Measurements from ENCODE around the gene ZNF547. TPM values are rescaled to one million over a fixed set of nuclear protein-coding genes. Genes with fewer than 3 reads are reported as not detected.
A peak's percentile ranks its signal among the peaks of the same experiment; 100 is the strongest.

The ZNF547 gene
- total and polyA plus RNA-seq, 4 donors = 1.4 to 4.2 (median 2.2) TPM

DNA sequence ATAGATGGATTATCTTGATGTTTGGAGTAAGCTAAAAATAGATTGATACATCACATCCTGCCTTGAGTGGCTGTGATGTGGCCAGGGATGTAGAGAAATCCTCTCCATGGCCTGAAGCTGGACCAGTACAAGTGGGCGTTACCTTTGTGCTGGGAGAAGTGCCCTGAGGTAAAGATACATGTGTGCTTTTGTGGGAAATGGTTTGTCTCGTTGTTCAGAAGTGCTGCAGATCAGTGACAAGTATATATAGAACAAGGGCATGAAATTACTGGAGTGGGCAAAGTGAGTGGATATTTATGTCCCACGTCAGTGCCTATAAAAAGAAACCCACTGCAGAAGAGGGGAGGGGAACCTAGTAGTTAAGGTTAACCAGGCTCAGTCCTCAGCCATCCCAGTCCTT is 24.5 kb upstream of the ZNF547 start:
- Histone ChIP-seq H3K27me3 (ENCODE audit: control insufficient read depth in 3 of 3, insufficient read depth in 3 of 3, low read length in 2 of 3) (peaks cover 0 to 6% (median 0%) of the 10 kb centered on the region in 3 donors), H3K36me3 (ENCODE audit: control insufficient read depth in 4 of 4, insufficient read depth in 4 of 4, low read length in 4 of 4) (no peaks in the 10 kb centered on the region), H3K27ac (ENCODE audit: low read depth in 1 of 2, low read length in 1 of 2) (peak overlapping the region in 1 of 2 donors; percentile 82), H3K9me3 (ENCODE audit: control insufficient read depth in 4 of 4, insufficient read depth in 3 of 4, low read length in 3 of 4) (peaks cover 0 to 2% (median 0%) of the 10 kb centered on the region in 4 donors), H3K4me1 (ENCODE audit: control insufficient read depth in 5 of 5, insufficient read depth in 5 of 5, low read length in 5 of 5) (peaks cover 0 to 2% (median 0%) of the 10 kb centered on the region in 5 donors), H3K9ac (ENCODE audit: insufficient read depth in 1 of 2, low read length in 2 of 2) (peak overlapping the region in 1 of 2 donors; percentile 47), H3K4me3 (no peak overlapping the region)
- ATAC-seq (ENCODE audit: insufficient read depth, low FRiP score) (no peak), DNase-seq (peak in 1 of 3 donors; percentile 24)
- 53 to 69% methylated on average over 3 of the region's 3 CpGs for WGBS, 2 donors
- TF ChIP-seq, protein P1, sequence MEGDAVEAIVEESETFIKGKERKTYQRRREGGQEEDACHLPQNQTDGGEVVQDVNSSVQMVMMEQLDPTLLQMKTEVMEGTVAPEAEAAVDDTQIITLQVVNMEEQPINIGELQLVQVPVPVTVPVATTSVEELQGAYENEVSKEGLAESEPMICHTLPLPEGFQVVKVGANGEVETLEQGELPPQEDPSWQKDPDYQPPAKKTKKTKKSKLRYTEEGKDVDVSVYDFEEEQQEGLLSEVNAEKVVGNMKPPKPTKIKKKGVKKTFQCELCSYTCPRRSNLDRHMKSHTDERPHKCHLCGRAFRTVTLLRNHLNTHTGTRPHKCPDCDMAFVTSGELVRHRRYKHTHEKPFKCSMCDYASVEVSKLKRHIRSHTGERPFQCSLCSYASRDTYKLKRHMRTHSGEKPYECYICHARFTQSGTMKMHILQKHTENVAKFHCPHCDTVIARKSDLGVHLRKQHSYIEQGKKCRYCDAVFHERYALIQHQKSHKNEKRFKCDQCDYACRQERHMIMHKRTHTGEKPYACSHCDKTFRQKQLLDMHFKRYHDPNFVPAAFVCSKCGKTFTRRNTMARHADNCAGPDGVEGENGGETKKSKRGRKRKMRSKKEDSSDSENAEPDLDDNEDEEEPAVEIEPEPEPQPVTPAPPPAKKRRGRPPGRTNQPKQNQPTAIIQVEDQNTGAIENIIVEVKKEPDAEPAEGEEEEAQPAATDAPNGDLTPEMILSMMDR (IDR thresholded peaks at IDR 0.05; ENCODE audit: control extremely low read depth, extremely low read depth) = no peak

DNA sequence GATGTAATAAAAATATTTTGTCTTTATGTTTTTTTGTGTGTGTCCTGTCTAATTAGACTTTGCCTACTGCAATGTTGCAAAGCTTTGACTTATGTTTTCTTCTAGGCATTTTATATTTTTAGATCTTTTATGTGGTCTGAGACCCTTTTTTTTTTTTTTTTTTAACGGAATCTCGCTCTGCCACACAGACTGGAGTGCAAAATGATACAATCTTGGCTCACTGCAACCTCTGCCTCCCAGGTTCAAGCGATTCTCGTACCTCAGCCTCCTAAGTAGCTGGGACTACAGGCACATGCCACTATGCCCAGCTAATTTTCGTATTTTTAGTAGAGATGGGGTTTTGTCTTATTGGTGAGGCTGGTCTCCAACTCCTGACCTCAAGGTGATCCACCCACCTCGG is 20.8 kb upstream of the ZNF547 start:
- no peaks in the 10 kb centered on the region for H3K36me3 ChIP-seq (ENCODE audit: control insufficient read depth in 4 of 4, insufficient read depth in 4 of 4, low read length in 4 of 4)
- 74 to 83% methylated on average over 6 of the region's 6 CpGs for whole genome bisulfite sequencing, 2 donors
- peaks cover 0 to 2% (median 0%) of the 10 kb centered on the region in 5 donors for H3K4me1 ChIP-seq (ENCODE audit: control insufficient read depth in 5 of 5, insufficient read depth in 5 of 5, low read length in 5 of 5)
- TF ChIP-seq, protein P1 (IDR thresholded peaks at IDR 0.05; ENCODE audit: control extremely low read depth, extremely low read depth) = no peak
- DNase-seq = no peak
- no peak overlapping the region for H3K4me3 ChIP-seq
- ATAC-seq (ENCODE audit: insufficient read depth, low FRiP score) = no peak
- H3K27ac ChIP-seq (ENCODE audit: low read depth in 1 of 2, low read length in 1 of 2) = no peak overlapping the region
- H3K27me3 ChIP-seq (ENCODE audit: control insufficient read depth in 3 of 3, insufficient read depth in 3 of 3, low read length in 2 of 3) = peaks cover 0 to 10% (median 0%) of the 10 kb centered on the region in 3 donors
- no peak overlapping the region for H3K9ac ChIP-seq (ENCODE audit: insufficient read depth in 1 of 2, low read length in 2 of 2)
- H3K9me3 ChIP-seq (ENCODE audit: control insufficient read depth in 4 of 4, insufficient read depth in 3 of 4, low read length in 3 of 4) = peaks cover 0 to 4% (median 0%) of the 10 kb centered on the region in 4 donors

DNA sequence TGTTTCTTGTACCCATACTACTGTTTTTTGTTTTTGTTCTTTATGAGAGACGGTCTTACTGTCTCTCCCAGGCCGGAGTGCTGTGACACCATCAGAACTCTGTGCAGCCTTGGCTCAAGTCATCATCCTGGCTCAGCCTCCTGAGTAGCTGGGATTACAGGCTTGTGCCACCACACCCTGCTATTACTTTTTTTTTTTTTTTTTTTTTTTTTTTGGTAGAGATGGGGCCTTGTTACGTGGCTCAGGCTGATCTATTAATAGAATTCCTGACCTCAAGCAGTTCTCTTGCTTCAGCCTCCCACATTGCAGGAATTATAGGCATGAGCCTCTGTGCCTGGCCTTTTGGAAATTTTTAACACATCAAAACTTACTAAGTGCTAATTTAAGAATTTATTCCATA is 15.2 kb upstream of the ZNF547 start:
- TF ChIP-seq, protein P1 (IDR thresholded peaks at IDR 0.05; ENCODE audit: control extremely low read depth, extremely low read depth) = no peak
- peaks cover 0 to 4% (median 0%) of the 10 kb centered on the region in 4 donors for H3K9me3 ChIP-seq (ENCODE audit: control insufficient read depth in 4 of 4, insufficient read depth in 3 of 4, low read length in 3 of 4)
- WGBS, 2 donors = 71 to 76% methylated on average over 3 of the region's 3 CpGs
- DNase-seq = no peak
- H3K4me1 ChIP-seq (ENCODE audit: control insufficient read depth in 5 of 5, insufficient read depth in 5 of 5, low read length in 5 of 5) = peaks cover 8 to 15% (median 11%) of the 10 kb centered on the region in 5 donors
- H3K27me3 ChIP-seq (ENCODE audit: control insufficient read depth in 3 of 3, insufficient read depth in 3 of 3, low read length in 2 of 3) = peaks cover 0 to 10% (median 0%) of the 10 kb centered on the region in 3 donors
- ATAC-seq (ENCODE audit: insufficient read depth, low FRiP score) = no peak
- H3K9ac ChIP-seq (ENCODE audit: insufficient read depth in 1 of 2, low read length in 2 of 2) = no peak overlapping the region
- peaks cover 0 to 4% (median under 1%) of the 10 kb centered on the region in 4 donors for H3K36me3 ChIP-seq (ENCODE audit: control insufficient read depth in 4 of 4, insufficient read depth in 4 of 4, low read length in 4 of 4)
- H3K4me3 ChIP-seq = no peak overlapping the region
- H3K27ac ChIP-seq (ENCODE audit: low read depth in 1 of 2, low read length in 1 of 2) = no peak overlapping the region

Data from lung (tissue), 12 donors.